Measurements from ENCODE around the gene GPR160.
"Not testable (repeated sequence)": the region's sequence is repeated elsewhere in the genome, so short reads cannot be mapped to it uniquely, and the experiment has no call there.

The GPR160 gene, protein sequence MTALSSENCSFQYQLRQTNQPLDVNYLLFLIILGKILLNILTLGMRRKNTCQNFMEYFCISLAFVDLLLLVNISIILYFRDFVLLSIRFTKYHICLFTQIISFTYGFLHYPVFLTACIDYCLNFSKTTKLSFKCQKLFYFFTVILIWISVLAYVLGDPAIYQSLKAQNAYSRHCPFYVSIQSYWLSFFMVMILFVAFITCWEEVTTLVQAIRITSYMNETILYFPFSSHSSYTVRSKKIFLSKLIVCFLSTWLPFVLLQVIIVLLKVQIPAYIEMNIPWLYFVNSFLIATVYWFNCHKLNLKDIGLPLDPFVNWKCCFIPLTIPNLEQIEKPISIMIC

DNA sequence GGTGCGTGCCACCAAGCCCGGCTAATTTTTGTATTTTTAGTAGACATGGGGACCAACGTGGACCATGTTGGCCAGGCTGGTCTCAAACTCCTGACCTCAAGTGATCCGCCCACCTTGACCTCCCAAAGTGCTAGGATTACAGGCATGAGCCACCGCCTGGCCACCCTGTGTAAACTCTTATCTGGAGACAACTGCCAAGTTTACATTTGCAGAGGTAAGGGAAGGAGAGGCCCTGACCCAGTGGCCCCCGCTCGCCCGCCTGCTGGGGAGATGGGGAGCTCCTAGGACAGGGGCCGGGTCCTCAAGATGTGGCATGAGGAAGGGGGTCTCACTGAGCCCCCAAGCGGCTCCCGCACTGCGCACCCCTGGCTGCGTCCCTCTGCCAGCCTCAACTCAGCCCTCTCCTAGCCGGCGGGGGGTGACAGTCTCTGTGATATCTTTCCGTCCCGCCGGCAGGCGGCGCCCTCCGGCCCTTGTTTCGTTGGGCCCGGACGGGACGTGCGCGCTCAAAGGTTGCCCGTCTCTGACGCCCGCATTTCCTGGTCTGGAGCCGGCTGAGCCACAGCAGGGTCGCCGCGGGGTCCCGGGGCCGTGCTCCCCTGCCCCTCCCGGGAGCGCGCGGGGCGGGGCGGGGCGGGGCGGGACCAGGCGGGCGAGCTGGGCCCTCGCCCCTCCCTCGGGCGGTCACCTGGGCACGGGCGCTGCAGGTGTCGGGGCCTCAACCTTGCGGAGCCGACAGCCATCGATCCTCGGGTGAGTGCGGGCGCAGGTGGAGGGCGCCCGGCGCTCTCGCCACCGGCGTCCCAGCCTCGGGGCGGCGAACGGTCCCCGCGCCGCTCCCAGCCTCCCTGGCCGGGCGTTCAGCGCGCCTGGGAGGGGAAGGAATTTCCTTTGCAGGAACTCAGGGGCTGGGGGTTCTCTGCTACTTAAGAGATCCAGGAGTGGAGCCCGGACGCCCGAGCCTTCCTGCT, at the start of gene GPR160:
Gene GPR160, plus strand, starts transcription at position 533 of the 971 bp plus-strand sequence. CDS start 45,978 bp downstream, outside the sequence.
- peak; percentile 77 to 78 for DNase-seq

DNA sequence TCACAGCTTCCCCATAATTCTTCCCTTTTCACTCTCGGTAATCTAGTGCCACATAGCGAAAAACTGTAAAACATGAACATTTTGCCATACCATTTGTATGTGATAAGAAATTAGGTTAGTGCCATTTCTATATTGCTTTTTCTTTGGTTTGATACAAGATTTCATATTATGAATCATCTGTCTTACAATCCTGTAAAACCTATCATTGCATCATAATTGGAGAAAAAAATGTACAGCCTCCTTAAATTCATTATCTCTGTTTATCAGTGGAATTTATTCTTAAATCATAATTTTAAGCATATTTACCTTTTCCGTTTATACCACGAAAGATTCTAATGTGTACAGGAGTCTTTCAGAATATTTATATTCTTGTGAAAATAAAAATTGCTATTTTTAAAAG, 47.4 kb upstream of the GPR160 start:
- DNase-seq: no peak

DNA sequence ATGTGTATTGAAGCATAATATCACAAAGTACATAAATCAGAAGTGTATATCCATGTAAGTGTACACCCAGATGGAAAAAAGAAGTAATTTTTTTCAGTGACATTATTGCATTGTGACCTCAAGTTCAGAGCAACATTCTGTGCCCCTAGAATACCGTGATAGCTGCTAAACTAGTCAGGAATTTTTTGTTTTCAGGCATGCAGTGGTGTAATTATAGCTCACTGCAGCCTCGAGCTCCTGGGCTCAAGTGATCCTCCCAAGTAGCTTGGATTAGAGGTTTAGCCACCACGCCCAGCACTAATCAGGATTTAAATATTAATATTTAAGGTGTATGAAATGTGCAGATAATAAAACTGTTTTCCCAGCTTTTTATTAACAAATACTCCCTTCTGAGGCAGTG, 45.6 kb upstream of the GPR160 start:
- DNase-seq: no peak

DNA sequence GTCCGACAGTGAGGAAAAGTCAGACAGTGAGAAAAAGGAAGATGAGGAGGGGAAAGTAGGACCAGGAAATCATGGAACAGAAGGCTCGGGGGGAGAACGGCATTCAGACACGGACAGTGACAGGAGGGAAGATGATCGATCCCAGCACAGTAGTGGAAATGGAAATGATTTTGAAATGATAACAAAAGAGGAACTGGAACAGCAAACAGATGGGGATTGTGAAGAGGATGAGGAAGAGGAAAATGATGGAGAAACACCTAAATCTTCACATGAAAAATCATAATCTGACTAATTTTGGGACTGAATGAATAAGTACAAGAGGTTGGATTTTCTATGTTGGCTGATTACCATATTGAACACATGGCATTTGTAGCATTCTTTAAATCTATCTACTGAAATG, 45.0 kb upstream of the GPR160 start:
- DNase-seq: no peak

DNA sequence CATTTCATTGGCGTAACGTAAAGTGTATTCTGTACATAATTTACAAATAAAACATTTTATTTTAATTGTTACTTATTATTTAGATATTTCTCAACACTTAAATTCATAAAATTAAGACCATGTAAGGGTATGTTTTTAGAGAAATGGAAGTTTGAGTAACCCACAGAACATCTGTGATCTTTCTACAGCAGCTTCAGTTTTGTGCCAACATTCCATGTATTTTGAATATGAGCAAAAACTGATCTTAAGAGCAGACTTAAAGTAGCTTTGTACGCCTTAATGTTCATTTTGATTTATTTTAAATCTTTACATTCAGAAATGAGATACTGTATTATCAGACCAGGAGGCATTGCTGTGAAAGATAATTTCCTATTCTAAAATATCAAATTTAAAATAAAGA, 44.0 kb upstream of the GPR160 start:
- DNase-seq: no peak

DNA sequence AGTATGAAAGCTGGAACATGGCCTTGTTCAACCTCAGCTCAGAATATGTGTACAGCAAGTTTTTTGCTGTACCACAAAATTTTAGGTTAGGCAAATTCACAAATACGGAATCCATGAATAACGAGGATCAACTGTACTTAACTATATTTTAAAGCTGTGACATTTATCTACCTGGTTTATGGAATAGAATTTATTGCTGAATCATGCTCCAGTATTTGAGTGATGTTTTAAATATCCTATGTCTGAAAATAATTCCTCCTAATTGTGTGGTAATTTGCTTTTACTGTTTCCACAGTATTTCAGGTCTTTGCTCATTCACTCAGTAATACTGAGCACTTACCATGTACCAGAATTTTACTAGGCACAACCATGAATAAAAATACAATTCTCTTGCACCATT, 41.7 kb upstream of the GPR160 start:
- DNase-seq: no peak

DNA sequence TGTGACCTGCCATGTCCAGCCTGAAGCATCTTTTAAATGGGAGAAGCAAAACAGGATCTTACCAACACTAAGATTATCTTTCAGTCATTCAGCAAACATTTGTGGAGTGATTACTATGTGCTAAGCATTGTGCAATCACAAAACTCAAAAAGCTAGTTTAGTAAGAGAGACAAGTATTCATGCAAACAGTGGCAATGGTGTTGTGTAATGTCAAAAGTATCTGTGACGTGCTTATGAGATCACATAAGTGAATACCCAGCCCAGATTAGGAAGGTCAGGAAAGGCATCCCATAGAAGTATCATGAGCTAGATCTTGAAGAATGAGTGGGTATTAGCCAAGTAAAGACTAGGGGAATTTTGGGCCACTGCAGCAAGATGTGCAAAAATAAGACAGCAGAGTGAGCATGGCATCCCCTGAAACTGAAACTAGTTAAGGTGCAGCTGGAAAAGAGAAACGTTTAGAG, 39.1 kb upstream of the GPR160 start:
- no peak for DNase-seq

DNA sequence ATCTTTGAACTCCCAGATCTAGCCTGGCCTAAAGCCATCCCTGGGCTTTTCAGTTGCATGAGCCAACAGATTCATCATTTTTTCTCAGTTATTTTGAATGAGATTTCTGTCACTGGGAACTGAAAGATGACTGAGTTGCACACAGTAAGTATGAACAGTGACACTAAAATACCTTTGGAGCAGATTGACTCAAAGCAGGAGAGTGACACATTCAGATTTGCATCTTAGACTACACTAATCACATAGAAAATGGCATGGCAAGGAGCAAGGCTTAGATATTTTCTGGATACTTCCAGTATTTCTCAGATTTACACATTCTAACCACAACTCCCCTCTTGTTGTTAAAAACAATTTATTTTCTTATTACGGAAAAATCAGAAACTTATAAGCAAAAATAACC, 38.4 kb upstream of the GPR160 start:
- DNase-seq: no peak

DNA sequence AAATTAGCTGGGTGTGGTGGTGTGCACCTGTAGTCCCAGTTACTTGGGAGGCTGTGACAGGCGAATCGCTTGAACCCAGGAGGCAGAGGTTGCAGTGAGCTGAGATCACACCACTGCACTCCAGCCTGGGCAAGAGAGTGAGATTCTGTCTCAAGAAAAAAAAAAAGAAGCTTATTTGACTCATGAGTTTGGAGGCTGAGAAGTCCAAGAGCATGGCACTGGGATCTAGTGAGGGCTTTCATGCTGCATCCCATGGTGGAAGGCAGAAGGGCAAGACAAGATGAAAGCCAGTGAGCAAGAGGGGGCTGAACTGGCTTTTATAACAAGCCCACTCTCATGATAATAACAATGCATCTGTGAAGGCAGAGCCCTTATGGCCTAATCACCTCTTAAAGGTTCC, 37.7 kb upstream of the GPR160 start:
- no peak for DNase-seq

DNA sequence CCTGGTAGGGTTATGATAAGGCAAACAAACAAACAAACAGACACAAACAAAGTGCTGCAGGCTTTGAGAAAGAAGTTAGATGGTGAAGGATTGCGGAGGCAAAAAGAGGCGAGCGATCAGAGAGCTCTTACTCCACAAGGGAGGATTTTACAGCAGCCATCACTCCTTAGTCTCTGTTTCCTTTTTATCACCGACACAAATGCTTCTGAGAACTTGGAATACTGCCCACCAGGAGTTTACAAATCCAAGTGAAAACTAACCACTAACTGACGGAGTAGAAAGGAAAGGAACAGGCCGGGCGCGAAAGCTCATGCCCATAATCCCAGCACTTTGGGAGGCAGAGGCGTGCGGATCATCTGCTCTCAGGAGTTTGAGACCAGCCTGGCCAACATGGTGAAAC, 35.6 kb upstream of the GPR160 start:
- no peak for DNase-seq

DNA sequence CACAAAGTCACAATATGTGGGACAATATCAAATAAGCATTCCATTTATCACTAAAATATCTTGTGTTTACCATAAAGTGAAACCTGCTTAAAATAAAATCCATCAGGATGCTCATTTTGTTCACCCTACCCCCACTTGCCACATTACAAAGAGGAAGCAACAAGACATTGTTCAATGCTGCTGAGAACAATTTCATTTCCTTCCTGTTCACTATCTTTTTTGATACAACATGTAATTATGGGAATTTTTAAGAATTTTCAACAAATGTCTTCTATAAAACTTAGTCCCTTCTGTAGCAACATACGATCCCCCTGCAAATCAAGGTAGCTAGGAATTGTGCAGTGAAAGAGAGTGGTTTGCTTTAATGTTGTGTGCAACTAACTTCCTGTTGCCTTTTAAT, 34.9 kb upstream of the GPR160 start:
- no peak for DNase-seq

DNA sequence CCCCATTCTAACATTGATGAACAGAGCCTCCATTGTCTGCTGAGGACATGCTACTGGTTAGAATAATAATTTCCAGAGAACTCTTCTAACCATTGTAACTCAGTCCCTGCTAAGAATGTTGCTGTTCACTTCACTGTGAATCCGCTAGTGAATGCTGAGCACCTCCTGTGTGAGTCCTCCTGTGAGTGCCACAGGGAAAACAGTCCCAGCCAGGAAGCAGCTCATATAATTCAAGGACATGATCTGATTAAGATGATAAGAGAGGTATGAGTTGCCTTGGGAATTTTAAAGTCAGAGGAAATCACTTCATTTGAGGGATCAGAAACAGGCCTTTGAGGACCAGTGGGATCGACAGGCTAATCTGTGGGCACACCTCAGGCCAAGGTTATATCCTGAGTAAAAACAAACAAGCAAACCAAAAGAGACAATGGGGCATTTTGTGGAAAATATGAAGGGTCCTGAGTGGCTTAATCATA, 33.9 kb upstream of the GPR160 start:
- DNase-seq: no peak

DNA sequence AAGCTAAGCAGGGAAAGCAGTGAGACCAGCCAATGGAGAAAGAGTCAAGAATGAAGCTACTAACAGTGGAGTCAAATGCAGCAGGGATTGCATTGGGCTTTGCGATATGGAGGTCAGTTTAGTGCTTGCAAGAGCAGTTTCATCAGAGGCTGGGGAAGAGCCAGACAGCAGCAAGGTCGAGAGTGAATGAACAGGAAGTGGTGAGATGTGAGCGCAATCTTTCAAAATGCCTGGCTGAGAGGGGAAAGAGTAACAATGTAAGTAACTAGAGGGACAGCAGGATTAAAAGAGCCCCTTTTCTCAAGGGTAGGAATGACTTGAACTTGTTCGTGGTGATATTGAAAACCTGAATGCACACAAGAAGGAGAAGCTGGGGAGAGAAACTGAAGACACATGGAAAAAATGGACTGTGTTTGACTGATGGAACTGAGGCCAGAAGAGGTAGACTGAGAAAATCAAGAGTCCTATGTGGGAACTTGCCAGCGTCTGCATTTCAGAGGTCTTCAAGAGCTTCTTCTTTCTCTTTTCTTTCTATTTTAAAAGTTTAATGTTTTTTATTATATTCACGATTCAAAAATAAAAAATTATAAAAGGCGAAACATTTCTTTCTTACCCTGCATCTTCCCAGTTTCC, 30.6 kb upstream of the GPR160 start:
- DNase-seq: peak; percentile 6 to 9

DNA sequence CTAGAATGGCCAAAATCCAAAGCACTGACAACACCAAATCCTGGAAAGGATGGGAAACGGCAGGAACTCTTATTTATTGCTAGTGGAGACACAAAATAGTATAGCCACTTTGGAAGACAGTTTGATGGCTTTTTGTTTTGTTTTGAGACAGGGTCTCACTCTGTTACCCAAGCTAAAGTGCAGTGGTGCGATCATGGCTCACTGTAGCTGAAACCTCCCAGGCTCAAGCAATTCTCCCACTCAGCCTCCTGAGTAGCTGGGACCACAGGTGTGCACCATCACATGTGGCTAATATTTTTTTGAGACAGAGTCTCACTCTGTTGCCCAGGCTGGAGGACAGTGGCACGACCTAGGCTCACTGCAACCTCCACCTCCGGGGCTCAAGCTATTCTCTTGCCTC, 27.3 kb upstream of the GPR160 start:
- DNase-seq: no peak

DNA sequence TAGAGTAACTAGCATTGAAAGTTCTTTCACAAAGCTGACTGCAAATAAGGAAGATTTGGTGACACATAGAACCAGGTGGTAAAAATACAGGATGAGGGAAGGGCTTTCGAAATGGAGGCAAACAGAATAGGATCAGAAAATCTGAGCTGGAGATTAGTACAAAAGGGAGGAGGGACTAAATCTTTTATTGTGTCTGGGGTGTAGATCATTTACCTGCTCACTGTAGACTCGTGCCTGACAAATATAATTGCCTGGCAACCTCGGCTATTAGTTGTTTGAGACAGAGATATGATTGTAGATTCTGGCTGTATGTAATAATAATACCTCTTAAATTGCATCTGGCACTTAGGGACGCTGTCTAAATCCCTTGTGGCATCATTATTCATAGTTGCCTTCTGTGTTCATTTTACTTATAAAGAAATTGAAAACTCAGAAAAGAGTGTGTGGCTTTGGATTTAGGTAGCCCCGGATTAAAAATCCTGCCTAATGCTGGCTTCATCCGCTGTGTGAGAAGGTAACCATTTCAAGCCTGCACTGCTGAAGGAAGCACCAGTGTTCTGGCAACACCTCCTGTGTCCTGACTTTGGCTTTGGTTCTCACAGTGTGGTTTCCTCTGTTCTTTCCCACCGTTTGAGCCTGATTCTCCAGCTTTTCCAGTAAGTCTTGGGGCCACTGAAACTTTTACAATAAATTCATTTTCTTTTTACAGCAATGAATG, 25.0 kb upstream of the GPR160 start:
- no peak for DNase-seq

DNA sequence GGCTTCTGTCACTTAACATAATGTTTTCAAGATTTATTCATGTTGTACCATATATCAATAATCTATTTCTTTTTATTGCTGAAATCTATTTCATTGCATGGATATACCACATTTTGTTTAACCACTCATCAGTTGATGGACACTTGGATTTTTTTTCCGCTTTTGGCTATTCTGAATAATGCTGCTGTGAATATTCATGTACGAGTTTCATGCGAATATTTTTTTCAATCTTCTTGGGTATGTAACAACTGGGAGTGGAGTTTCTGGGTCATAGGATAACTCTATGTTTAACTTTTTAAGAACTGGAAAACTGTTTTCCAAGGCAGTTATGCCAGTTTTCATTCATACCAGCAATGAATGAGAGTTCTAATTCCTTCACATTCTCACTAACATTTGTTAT, 21.7 kb upstream of the GPR160 start:
- DNase-seq: no peak

DNA sequence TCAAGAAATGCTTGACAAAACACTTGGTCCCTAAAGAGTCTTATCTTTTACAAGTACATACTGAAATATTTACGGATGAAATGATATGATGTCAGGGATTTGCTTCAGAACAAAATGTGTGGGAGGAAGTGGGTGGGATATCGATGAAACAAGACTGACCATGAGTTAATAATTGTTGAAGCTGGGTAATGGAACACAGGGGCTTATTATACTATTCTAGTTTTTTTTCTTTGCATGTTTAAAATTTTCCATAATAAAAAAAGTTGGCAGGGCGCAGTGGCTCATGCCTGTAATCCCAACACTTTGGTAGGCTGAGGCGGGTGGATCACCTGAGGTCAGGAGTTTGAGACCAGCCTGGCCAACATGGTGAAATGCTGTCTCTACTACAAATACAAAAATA, 18.5 kb upstream of the GPR160 start:
- DNase-seq: not testable (repeated sequence)

DNA sequence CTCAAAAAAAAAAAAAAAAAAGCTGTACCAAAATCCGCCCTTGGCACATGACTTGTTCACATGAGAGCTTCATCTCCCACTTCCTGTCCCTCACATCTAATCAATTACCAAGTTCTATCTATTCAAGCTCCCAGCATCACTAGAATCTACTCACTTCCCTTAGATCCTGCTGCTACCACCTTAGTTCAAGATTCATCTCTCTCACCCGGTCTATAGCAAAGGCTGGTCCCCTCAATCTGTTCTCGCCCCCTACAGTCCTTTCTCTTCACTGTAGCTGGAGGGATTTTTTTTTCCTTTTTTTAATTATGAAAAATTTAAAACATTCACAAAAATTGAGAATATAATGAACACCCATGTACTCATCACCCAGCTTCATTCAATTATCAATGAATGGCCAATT, 16.7 kb upstream of the GPR160 start:
- no peak for DNase-seq

DNA sequence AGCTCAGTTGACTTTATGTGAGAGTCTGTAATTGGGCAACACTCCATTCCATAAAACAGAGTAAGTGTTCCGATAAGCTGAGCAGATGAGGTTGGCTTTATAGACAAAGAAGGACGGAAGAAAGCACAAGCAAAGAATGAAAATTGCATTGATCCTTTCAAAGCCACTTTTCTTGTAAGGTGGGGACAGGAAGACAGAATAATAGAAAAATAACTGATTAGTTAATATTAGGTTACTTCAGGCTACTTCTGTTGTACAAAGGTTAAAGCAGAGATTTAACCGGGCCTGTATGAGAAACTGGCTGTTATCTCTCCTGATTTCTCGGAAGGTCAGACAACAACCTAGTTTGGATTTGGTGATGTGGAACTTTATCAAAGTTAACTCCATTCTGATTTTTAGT, 15.5 kb upstream of the GPR160 start:
- no peak for DNase-seq

DNA sequence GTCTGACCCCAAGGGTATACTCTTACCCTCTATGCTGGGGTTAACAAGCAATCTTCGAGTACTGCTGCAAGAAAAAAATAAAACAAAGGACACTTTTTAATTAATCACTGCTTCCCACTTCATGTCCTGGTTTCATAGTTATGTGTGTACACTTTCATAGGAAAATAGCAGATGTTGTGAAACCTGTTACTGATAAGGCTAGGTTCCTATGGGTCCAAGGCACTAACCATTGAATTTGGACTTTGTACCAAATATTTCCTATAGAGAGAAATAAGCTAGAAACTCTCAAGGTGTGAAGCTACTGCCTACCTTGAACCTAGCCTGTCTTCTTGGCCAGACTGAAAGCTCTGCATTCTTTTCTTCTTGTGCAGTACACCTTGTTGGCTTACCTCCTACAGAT, 14.6 kb upstream of the GPR160 start:
- DNase-seq: no peak

DNA sequence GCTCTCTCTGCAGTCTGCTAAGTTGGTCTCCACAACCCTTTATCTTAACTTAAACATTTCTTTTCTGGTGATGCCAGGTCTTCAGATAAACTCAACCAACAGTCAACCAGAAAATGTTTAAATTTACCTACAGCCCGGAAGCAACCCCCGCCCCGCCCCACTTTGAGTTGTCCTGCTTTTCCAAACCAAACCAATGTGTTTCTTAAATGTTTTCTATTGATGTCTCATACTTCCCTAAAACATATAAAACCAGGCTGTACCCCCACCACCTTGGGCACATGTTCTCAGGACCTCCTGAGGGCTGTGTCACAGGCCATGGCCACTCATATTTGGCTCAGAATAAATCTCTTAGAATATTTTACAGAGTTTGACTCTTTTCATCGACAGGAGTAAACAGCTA, 13.2 kb upstream of the GPR160 start:
- no peak for DNase-seq

DNA sequence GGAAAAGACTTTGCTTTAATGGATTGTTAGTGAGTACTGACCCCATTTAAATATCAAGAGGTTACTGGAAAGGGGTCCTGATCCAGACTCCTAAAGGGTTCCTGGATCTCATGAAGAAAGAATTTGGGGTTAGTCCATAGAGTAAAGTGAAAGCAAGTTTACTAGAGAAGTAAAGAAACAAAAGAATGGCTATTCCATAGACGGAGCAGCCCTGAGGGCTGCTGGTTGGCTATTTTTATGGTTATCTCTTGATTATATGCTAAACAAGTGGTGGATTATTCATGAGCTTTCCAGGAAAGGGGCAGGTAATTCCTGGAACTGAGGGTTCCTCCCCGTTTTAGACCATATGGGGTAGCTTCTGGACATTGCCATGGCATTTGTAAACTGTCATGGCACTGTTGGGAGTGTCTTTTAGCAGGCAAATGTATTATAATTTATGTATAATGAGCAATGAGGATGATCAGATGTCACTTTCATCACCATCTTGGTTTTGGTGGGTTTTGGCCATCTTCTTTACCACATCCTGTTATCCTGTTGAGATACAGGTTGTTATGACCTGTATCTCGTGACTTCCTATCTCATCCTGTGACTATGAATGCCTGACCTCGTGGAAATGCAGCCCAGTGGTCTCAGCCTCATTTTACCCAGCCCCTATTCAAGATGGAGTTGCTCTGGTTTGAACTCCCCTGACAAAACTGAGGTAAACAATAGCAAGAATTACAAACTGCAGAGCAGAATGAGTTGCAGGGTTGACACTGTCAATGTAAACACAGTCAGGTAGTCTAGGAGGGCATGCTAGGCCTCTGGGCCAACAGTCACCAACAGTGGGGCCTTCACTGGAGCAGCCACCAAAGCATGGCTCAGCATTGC, 10.3 kb upstream of the GPR160 start:
- no peak for DNase-seq

Measured in activated CD4-positive, alpha-beta T cell treated with anti-CD3 and anti-CD28 coated beads for 4 hours (primary cell).